Measurements from ENCODE around the gene DDX19B.
"Not testable (repeated sequence)": the region's sequence is repeated elsewhere in the genome, so short reads cannot be mapped to it uniquely, and the experiment has no call there.

DDX19B gene

DNA sequence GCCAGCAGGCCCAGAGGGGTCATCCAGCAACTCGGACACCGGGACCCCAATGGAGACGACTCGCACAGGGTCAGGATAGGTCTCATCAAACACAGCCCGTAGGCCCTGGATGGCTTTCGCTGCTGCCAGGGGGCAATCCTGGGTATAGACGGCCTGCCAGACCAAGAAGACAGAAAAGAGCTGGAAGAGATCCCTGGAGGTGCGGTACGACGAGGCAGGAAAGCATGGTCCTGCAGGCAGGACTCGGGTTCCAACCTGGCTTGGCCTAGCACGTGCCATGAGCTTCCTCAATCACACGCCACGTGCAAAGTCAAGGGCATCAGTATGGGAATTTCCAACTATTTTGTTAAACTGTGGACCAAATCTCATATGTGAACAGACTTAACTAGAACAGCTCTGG, 40.9 kb upstream of the DDX19B start:
- no peaks in the 10 kb centered on the region for H3K4me1 ChIP-seq (ENCODE audit: control insufficient read depth, low read depth, low read length)
- H3K9ac ChIP-seq (ENCODE audit: low read length): no peak overlapping the region
- H3K4me3 ChIP-seq (ENCODE audit: low read length): no peak overlapping the region
- no peaks in the 10 kb centered on the region for H3K9me3 ChIP-seq (ENCODE audit: control insufficient read depth, low read depth, low read length)
- no peak overlapping the region for H3K27ac ChIP-seq (ENCODE audit: low read length)
- no peaks in the 10 kb centered on the region for H3K27me3 ChIP-seq (ENCODE audit: control insufficient read depth, insufficient read depth, low read length)
- peaks cover 87% of the 10 kb centered on the region for H3K36me3 ChIP-seq (ENCODE audit: control insufficient read depth, low read depth, low read length)

DNA sequence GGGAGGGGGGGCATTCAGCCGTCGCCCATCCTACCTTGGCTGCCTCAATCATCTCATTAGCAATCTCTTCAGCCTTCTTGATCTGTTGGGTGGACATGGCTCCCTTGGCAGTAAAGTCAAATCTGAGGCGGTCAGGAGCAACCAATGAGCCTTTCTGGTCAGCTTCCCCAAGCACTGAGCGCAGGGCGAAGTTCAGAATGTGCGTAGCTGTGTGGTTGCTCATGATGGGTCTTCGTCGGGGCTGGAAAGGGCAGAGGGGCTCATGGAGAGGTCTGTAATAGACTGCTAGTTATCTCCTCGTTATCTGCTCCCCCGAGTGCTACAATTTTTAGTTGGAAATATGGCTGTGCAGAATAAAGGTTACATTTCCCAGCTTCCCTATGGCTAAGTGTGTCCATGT, 40.0 kb upstream of the DDX19B start:
- Histone ChIP-seq H3K4me1 (ENCODE audit: control insufficient read depth, low read depth, low read length) (no peaks in the 10 kb centered on the region), H3K27me3 (ENCODE audit: control insufficient read depth, insufficient read depth, low read length) (no peaks in the 10 kb centered on the region), H3K9me3 (ENCODE audit: control insufficient read depth, low read depth, low read length) (no peaks in the 10 kb centered on the region), H3K27ac (ENCODE audit: low read length) (no peak overlapping the region), H3K9ac (ENCODE audit: low read length) (no peak overlapping the region), H3K36me3 (ENCODE audit: control insufficient read depth, low read depth, low read length) (peaks cover 89% of the 10 kb centered on the region), H3K4me3 (ENCODE audit: low read length) (no peak overlapping the region)

DNA sequence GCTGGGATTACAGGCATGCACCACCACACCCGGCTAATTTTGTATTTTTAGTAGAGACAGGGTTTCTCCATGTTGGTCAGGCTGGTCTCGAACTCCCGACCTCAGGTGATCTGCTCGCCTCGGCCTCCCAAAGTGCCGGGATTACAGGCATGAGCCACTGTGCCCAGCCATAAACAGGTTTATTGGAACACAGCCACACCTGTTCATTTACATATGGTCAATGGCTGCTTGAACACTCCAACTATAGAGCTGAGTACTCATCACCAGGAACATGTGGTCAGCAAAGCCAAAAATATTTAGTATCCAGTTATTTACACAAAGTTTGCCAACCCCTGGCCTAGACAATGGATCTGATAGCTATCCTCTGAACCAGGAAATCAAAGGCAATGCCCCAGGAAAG, 39.1 kb upstream of the DDX19B start:
- not testable (repeated sequence) for H3K27me3 ChIP-seq (ENCODE audit: control insufficient read depth, insufficient read depth, low read length); H3K9me3 ChIP-seq (ENCODE audit: control insufficient read depth, low read depth, low read length); H3K4me1 ChIP-seq (ENCODE audit: control insufficient read depth, low read depth, low read length); H3K4me3 ChIP-seq (ENCODE audit: low read length); H3K27ac ChIP-seq (ENCODE audit: low read length); H3K9ac ChIP-seq (ENCODE audit: low read length)
- H3K36me3 ChIP-seq (ENCODE audit: control insufficient read depth, low read depth, low read length): peaks cover 89% of the 10 kb centered on the region

DNA sequence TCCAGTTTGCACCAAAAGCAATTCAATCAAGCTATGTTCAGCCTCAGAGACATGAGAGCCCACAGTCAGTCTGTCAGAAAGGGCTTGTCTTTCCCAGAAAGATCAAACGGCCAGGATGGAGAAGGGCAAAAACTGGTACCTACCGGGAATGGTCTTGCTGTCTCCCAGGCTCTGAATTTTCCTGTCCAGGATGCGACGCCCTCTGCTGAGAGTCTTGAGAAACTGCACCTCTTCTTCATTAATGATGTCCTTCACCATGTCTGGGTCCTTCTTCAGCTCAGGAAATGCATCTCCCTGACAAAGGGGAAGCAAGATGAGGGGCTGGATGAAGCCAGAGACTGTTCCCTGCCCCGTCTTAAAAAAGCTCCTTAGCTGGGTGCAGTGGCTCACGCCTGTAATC, 31.5 kb upstream of the DDX19B start:
- Histone ChIP-seq H3K36me3 (ENCODE audit: control insufficient read depth, low read depth, low read length) (peaks cover 91% of the 10 kb centered on the region), H3K4me1 (ENCODE audit: control insufficient read depth, low read depth, low read length) (no peaks in the 10 kb centered on the region), H3K27ac (ENCODE audit: low read length) (no peak overlapping the region), H3K4me3 (ENCODE audit: low read length) (no peak overlapping the region), H3K9me3 (ENCODE audit: control insufficient read depth, low read depth, low read length) (no peaks in the 10 kb centered on the region), H3K9ac (ENCODE audit: low read length) (no peak overlapping the region), H3K27me3 (ENCODE audit: control insufficient read depth, insufficient read depth, low read length) (no peaks in the 10 kb centered on the region)

DNA sequence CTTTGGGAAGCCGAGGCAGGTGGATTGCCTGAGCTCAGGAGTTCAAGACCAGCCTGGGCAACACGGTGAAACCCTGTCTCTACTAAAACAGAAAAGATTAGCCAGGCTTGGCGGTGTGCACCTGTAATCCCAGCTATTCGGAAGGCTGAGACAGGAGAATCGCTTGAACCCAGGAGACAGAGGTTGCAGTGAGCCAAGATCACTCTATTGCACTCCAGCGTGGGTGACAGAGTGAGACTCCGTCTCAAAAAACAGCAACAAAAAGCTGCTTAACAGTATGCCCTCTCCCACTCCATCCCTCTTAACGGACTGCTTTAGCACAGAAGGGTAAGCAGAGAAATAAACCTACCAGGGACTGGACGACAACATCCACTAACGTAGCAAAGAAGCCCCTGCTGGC, 31.1 kb upstream of the DDX19B start:
- not testable (repeated sequence) for H3K4me1 ChIP-seq (ENCODE audit: control insufficient read depth, low read depth, low read length); H3K9me3 ChIP-seq (ENCODE audit: control insufficient read depth, low read depth, low read length); H3K27me3 ChIP-seq (ENCODE audit: control insufficient read depth, insufficient read depth, low read length); H3K27ac ChIP-seq (ENCODE audit: low read length); H3K4me3 ChIP-seq (ENCODE audit: low read length); H3K9ac ChIP-seq (ENCODE audit: low read length)
- H3K36me3 ChIP-seq (ENCODE audit: control insufficient read depth, low read depth, low read length): peaks cover 92% of the 10 kb centered on the region

DNA sequence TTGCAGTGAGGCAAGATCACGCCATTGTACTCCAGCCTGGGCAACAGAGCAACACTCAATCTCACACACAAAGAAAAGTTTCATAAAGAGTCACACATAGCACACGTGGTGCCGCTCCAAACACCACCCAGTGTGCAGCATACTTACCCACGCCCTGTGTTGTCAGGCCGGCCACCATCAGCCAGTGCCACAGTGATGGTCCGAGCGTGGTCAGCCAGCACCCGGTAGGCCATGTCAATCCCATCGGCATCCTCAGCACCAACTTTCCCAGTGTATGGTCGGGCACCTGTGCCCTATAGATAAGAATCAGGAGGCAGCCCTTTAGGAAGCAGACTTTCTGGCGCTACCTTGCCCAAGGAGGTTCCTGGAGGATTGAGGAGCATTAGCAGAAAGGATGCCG, 29.5 kb upstream of the DDX19B start:
- no peaks in the 10 kb centered on the region for H3K27me3 ChIP-seq (ENCODE audit: control insufficient read depth, insufficient read depth, low read length)
- H3K9ac ChIP-seq (ENCODE audit: low read length): no peak overlapping the region
- H3K27ac ChIP-seq (ENCODE audit: low read length): no peak overlapping the region
- no peak overlapping the region for H3K4me3 ChIP-seq (ENCODE audit: low read length)
- no peaks in the 10 kb centered on the region for H3K4me1 ChIP-seq (ENCODE audit: control insufficient read depth, low read depth, low read length)
- peaks cover 87% of the 10 kb centered on the region for H3K36me3 ChIP-seq (ENCODE audit: control insufficient read depth, low read depth, low read length)
- no peaks in the 10 kb centered on the region for H3K9me3 ChIP-seq (ENCODE audit: control insufficient read depth, low read depth, low read length)

DNA sequence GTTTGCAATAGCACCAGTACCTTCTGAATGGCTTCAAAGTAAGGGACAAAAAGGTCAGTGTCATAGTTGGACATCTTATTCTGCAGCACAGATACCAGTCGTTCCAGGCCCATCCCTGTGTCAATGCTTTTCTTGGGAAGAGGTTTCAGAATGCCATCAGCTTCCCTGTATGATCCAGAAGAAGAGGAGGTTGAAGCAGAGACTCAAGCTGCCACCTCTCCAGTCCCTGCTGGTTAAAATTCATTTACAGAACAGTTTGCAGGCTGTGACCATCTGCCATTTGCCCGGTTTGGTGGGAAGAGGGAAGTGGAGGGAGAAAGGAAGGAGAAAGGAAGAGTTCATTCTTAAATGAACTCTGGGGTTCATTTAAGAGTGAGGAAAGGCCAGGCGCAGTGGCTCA, 28.8 kb upstream of the DDX19B start:
- no peaks in the 10 kb centered on the region for H3K9me3 ChIP-seq (ENCODE audit: control insufficient read depth, low read depth, low read length)
- H3K27ac ChIP-seq (ENCODE audit: low read length): no peak overlapping the region
- no peaks in the 10 kb centered on the region for H3K4me1 ChIP-seq (ENCODE audit: control insufficient read depth, low read depth, low read length)
- no peaks in the 10 kb centered on the region for H3K27me3 ChIP-seq (ENCODE audit: control insufficient read depth, insufficient read depth, low read length)
- H3K9ac ChIP-seq (ENCODE audit: low read length): no peak overlapping the region
- H3K4me3 ChIP-seq (ENCODE audit: low read length): no peak overlapping the region
- peaks cover 84% of the 10 kb centered on the region for H3K36me3 ChIP-seq (ENCODE audit: control insufficient read depth, low read depth, low read length)

DNA sequence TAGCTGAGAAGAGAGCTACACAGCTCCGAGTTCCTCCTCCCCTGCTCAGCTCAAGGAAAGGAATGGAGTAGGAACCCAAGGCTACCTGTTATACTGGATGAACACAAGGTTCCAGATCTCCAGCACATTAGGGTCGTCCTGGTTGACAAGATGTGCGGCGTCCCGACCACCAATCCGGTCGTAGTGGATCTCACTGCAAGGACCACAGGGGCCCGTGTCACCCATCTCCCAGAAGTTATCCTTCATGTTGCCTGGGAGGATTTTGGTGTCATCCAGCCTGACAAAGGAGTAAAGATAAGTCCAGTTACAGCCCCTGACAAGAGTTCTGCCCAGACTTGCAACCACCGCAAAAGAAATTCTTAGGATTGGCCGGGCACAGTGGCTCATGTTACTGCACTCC, 27.3 kb upstream of the DDX19B start:
- Histone ChIP-seq H3K36me3 (ENCODE audit: control insufficient read depth, low read depth, low read length) (peaks cover 78% of the 10 kb centered on the region), H3K27ac (ENCODE audit: low read length) (no peak overlapping the region), H3K27me3 (ENCODE audit: control insufficient read depth, insufficient read depth, low read length) (no peaks in the 10 kb centered on the region), H3K4me1 (ENCODE audit: control insufficient read depth, low read depth, low read length) (no peaks in the 10 kb centered on the region), H3K9ac (ENCODE audit: low read length) (no peak overlapping the region), H3K4me3 (ENCODE audit: low read length) (no peak overlapping the region), H3K9me3 (ENCODE audit: control insufficient read depth, low read depth, low read length) (no peaks in the 10 kb centered on the region)

DNA sequence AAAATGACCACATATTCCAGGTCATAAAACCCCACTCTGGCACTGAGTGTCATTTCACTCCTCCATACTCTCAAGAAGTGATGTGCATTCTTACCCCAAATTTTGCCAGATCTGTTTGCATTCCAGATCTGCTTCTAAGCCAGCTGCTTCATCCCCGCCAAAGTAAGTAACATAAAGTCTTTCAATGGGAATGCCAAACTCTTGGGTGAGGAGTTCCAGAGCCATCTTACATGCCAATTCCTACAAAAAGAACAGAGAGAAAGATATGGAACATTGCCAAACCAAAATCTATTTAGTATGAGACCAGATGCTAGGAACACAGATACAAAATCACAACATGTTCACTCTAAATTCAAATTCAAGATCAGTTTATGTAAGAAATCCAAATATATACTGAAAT, 22.6 kb upstream of the DDX19B start:
- no peak overlapping the region for H3K9ac ChIP-seq (ENCODE audit: low read length)
- H3K36me3 ChIP-seq (ENCODE audit: control insufficient read depth, low read depth, low read length): peaks cover 73% of the 10 kb centered on the region
- H3K9me3 ChIP-seq (ENCODE audit: control insufficient read depth, low read depth, low read length): no peaks in the 10 kb centered on the region
- no peak overlapping the region for H3K27ac ChIP-seq (ENCODE audit: low read length)
- no peak overlapping the region for H3K4me3 ChIP-seq (ENCODE audit: low read length)
- no peaks in the 10 kb centered on the region for H3K27me3 ChIP-seq (ENCODE audit: control insufficient read depth, insufficient read depth, low read length)
- no peaks in the 10 kb centered on the region for H3K4me1 ChIP-seq (ENCODE audit: control insufficient read depth, low read depth, low read length)

DNA sequence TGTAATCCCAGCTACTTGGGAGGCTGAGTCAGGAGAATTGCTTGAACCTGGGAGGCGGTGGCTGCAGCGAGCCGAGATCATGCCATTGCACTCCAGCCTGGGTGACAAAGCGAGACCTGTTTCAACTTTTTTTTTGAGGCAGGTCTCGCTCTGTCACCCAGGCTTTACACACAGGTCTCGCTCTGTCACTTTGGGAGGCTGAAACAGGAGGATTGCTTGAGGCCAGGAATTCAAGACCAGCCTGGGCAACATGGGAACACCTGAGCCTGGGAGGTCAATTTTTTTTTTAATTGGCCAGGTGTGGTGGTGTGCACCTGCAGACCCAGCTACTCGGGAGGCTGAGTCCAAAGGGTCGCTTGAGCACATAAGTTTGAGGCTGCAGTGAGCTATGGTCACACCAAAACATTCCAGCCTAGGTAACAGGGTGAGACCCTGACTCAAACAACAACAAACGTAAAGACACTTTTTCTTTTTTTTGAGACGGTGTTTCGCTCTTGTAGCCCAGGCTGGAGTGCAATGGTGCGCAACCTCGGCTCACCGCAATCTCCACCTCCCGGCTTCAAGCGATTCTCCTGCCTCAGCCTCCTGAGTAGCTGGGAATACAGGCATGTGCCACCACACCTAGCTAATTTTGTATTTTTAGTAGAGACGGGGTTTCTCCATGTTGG, 11.5 kb upstream of the DDX19B start:
- H3K9ac ChIP-seq (ENCODE audit: low read length): peak overlapping the region; percentile 22
- H3K36me3 ChIP-seq (ENCODE audit: control insufficient read depth, low read depth, low read length): peaks cover 28% of the 10 kb centered on the region
- not testable (repeated sequence) for H3K27ac ChIP-seq (ENCODE audit: low read length)

DNA sequence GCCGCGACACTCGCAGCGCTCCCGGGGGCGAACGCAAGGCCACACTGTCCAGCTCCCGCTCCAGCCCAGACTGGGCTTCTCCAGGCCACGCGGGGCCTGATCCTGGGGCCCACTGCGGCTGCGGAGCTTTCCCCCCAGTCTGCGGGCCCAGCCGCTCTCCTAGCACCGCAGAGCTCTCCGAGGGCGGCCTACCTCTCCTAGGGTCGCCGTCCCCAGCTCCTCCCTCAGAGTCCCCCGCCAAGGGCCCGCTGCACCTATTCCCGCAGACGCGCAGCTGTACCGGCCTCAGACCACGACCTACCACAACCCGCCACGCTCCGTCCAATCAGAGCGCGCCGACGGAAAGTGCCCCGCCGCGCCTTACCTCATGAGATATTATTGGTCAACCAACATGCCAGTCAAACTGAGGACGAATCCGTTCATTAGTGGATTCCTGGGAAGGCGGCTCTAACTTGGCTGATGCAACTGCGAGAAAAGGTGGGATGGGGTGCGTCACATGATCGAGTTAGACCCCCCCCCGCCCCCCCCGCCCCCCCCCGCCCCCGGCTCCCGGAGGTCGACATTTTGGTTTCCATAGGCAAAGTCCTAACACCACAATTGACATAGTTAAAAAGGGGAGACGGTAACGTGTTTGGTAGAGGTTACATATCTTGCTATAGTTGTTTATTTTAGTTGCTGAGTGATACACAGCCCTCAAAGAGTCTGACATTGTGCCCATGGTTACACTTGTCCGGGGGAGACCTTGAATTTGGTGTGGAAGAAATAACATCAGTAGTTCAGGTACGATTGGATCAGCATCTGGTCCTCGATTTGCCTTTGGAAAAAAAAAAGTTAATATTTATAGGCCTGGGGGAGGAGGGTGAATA, 9.5 kb upstream of the DDX19B start, which contains the start of gene AARS1:
Gene AARS1 (minus strand): TSS at position 278 of the 866 bp plus-strand sequence. CDS start 6,743 bp downstream, outside the sequence.
- Histone ChIP-seq H3K36me3 (ENCODE audit: control insufficient read depth, low read depth, low read length) (peaks cover 12% of the 10 kb centered on the region), H3K9me3 (ENCODE audit: control insufficient read depth, low read depth, low read length) (no peaks in the 10 kb centered on the region), H3K27ac (ENCODE audit: low read length) (peak within 1 kb of the TSS; percentile 97), H3K27me3 (ENCODE audit: control insufficient read depth, insufficient read depth, low read length) (no peaks in the 10 kb centered on the region), H3K9ac (ENCODE audit: low read length) (peak within 1 kb of the TSS; percentile 97), H3K4me3 (ENCODE audit: low read length) (peak within 1 kb of the TSS; percentile 87), H3K4me1 (ENCODE audit: control insufficient read depth, low read depth, low read length) (peaks cover 4% of the 10 kb centered on the region)

More for the DNA sequence above, 11.5 kb upstream of the DDX19B start:
- not testable (repeated sequence) for H3K4me1 ChIP-seq (ENCODE audit: control insufficient read depth, low read depth, low read length); H3K27me3 ChIP-seq (ENCODE audit: control insufficient read depth, insufficient read depth, low read length); H3K9me3 ChIP-seq (ENCODE audit: control insufficient read depth, low read depth, low read length)
- H3K4me3 ChIP-seq (ENCODE audit: low read length): peak overlapping the region; percentile 87
